SK-N-SH (cell line): ENCODE measurements around the gene PRKCG.
"Not testable (repeated sequence)": the region's sequence is repeated elsewhere in the genome, so short reads cannot be mapped to it uniquely, and the experiment has no call there.

ENCODE experiments used
- EP300 ChIP-seq, 2 experiments: IDR thresholded peaks; 2 replicates each; pipeline versions ENCODE4 v1.4.0 to v1.6.1; 2012; ENCODE audit warnings: borderline replicate concordance in 1 of 2, low read depth in 1 of 2, low read length in 1 of 2
- FOXM1 ChIP-seq: IDR thresholded peaks from 2 replicates; pipeline ENCODE4 v1.4.0; 2012; ENCODE audit warnings: low read depth, mild to moderate bottlenecking
- GABPA ChIP-seq: IDR thresholded peaks from 2 replicates; pipeline ENCODE4 v1.4.0; 2012; ENCODE audit warnings: low read depth, mild to moderate bottlenecking
- MXI1 ChIP-seq: IDR thresholded peaks from 2 replicates; pipeline ENCODE4 v1.6.1; 2012; ENCODE audit warnings: mild to moderate bottlenecking, low read depth, low read length, improper control_type of control experiment
- NRF1 ChIP-seq: IDR thresholded peaks from 2 replicates; pipeline ENCODE4 v1.6.1; 2012; ENCODE audit warnings: low read depth, mild to moderate bottlenecking, low read length
- POLR2AphosphoS5 ChIP-seq: IDR thresholded peaks from 2 replicates; pipeline ENCODE4 v1.6.1; 2012; ENCODE audit warnings: low read depth, low read length
- RCOR1 ChIP-seq: fragments of 150-350 bp; IDR thresholded peaks from 2 replicates; pipeline ENCODE4 v1.6.1; 2017; ENCODE audit warnings: antibody characterized with exemption, low read length
- SMC3 ChIP-seq: IDR thresholded peaks from 2 replicates; pipeline ENCODE4 v1.6.1; 2012; ENCODE audit warnings: low read depth, low read length, improper control_type of control experiment
- ZBTB33 ChIP-seq: IDR thresholded peaks from 2 replicates; pipeline ENCODE4 v1.4.0; 2012; ENCODE audit warnings: low read depth, borderline replicate concordance
- TF ChIP-seq, protein P1 (sequence below): fragments of 200-600 bp; sonication (generic); IDR thresholded peaks from 2 replicates; pipeline ENCODE4 v1.6.1; 2017; ENCODE audit warnings: antibody characterized with exemption, mild to moderate bottlenecking, moderate library complexity

- not testable (repeated sequence) for TF ChIP-seq EP300 (IDR thresholded peaks at IDR 0.05; ENCODE audit: borderline replicate concordance in 1 of 2, low read depth in 1 of 2, low read length in 1 of 2); RCOR1; POLR2AphosphoS5; GABPA; SMC3; MXI1; NRF1; ZBTB33; FOXM1
- TF ChIP-seq, protein P1, sequence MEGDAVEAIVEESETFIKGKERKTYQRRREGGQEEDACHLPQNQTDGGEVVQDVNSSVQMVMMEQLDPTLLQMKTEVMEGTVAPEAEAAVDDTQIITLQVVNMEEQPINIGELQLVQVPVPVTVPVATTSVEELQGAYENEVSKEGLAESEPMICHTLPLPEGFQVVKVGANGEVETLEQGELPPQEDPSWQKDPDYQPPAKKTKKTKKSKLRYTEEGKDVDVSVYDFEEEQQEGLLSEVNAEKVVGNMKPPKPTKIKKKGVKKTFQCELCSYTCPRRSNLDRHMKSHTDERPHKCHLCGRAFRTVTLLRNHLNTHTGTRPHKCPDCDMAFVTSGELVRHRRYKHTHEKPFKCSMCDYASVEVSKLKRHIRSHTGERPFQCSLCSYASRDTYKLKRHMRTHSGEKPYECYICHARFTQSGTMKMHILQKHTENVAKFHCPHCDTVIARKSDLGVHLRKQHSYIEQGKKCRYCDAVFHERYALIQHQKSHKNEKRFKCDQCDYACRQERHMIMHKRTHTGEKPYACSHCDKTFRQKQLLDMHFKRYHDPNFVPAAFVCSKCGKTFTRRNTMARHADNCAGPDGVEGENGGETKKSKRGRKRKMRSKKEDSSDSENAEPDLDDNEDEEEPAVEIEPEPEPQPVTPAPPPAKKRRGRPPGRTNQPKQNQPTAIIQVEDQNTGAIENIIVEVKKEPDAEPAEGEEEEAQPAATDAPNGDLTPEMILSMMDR: not testable (repeated sequence)
Measured at GRCh38 chr19:53840241-53840640, 41.8 kb upstream of the PRKCG start.
